SK-N-SH treated with all-trans-retinoic acid at 6 μM for 48 hours (cell line): ENCODE data around the gene SEBOX.

Source experiments
- PPARA ChIP-seq: fragments of 250-450 bp; sonication (Bioruptor Pico); IDR thresholded peaks from 2 replicates; pipeline ENCODE4 v1.5.0; 2020; ENCODE audit warnings: mild to moderate bottlenecking, borderline replicate concordance
- TF ChIP-seq, protein P1 (sequence below): fragments of 250-450 bp; sonication (Bioruptor Pico); IDR thresholded peaks from 2 replicates; pipeline ENCODE4 v1.5.1; 2020; ENCODE audit warnings: low read depth, mild to moderate bottlenecking, moderate library complexity

GRCh38 chr17:28363186-28363585, 1.8 kb downstream of the SEBOX start:
- no peak for TF ChIP-seq PPARA
- TF ChIP-seq, protein P1, sequence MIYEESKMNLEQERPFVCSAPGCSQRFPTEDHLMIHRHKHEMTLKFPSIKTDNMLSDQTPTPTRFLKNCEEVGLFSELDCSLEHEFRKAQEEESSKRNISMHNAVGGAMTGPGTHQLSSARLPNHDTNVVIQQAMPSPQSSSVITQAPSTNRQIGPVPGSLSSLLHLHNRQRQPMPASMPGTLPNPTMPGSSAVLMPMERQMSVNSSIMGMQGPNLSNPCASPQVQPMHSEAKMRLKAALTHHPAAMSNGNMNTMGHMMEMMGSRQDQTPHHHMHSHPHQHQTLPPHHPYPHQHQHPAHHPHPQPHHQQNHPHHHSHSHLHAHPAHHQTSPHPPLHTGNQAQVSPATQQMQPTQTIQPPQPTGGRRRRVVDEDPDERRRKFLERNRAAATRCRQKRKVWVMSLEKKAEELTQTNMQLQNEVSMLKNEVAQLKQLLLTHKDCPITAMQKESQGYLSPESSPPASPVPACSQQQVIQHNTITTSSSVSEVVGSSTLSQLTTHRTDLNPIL = no peak
